Karpas-422 (cell line): ENCODE measurements around the gene FOXO6. TPM values are rescaled to one million over a fixed set of nuclear protein-coding genes. Genes with fewer than 3 reads are reported as not detected.

Experiments
- DNase-seq: peaks from one replicate; pipeline ENCODE4 v3.0.0-alpha.2; 2015
- H2AFZ ChIP-seq: fragments of 200-600 bp; sonication (generic); 2 replicates; pipeline ENCODE4 v1.6.1; 2014; ENCODE audit warnings: antibody characterized with exemption, low read length, mixed read lengths
- H3K27ac ChIP-seq: fragments of 200-600 bp; sonication (generic); 2 replicates; pipeline ENCODE4 v1.5.1; 2014; ENCODE audit warnings: mild to moderate bottlenecking, low read length, moderate library complexity
- H3K27me3 ChIP-seq: fragments of 200-600 bp; sonication (generic); 2 replicates; pipeline ENCODE4 v1.6.1; 2014; ENCODE audit warnings: low read length, mixed read lengths
- H3K36me3 ChIP-seq: fragments of 200-600 bp; sonication (generic); 2 replicates; pipeline ENCODE4 v1.6.1; 2014; ENCODE audit warnings: low read length, mixed read lengths; ENCODE audit not compliant: insufficient read depth
- H3K4me1 ChIP-seq: fragments of 200-600 bp; sonication (generic); 2 replicates; pipeline ENCODE4 v1.6.1; 2014; ENCODE audit warnings: mild to moderate bottlenecking, low read length, mixed read lengths
- H3K4me2 ChIP-seq: fragments of 200-600 bp; sonication (generic); 2 replicates; pipeline ENCODE4 v1.6.1; 2014; ENCODE audit warnings: low read length, low read depth, mild to moderate bottlenecking; ENCODE audit not compliant: poor library complexity, severe bottlenecking
- H3K4me3 ChIP-seq: fragments of 200-600 bp; sonication (generic); 2 replicates; pipeline ENCODE4 v1.5.1; 2014; ENCODE audit warnings: mild to moderate bottlenecking, antibody characterized with exemption, low read length, mixed read lengths
- H3K79me2 ChIP-seq: fragments of 200-600 bp; sonication (generic); 2 replicates; pipeline ENCODE4 v1.6.1; 2014; ENCODE audit warnings: mild to moderate bottlenecking, low read length, mixed read lengths
- H3K9ac ChIP-seq: fragments of 200-600 bp; sonication (generic); 2 replicates; pipeline ENCODE4 v1.6.0; 2014; ENCODE audit warnings: low read length
- H3K9me2 ChIP-seq: fragments of 200-600 bp; sonication (generic), shearing (Covaris generic); replicated peaks from 2 replicates; pipeline ENCODE4 v1.6.0; 2014; ENCODE audit warnings: mild to moderate bottlenecking, low read length, moderate library complexity; ENCODE audit not compliant: insufficient read depth
- H3K9me3 ChIP-seq: fragments of 300-700, 200-600 bp; sonication (generic); 2 replicates; pipeline ENCODE4 v1.6.1; 2014; ENCODE audit warnings: low read length, mixed read lengths
- H4K20me1 ChIP-seq: fragments of 200-600 bp; sonication (generic); 2 replicates; pipeline ENCODE4 v1.6.1; 2014; ENCODE audit warnings: mild to moderate bottlenecking, antibody characterized with exemption, low read length, low read depth; ENCODE audit not compliant: insufficient read depth
- total RNA-seq: library from RNA; depleted of rRNA; stranded (reverse); fragments of >200 nt; shearing (Covaris generic); gene quantifications from 2 replicates; pipeline ENCODE4 v1.2.3, GENCODE V29; 2014; ENCODE audit warnings: low replicate concordance

Gene FOXO6
- total RNA-seq, 1 experiment from 2014 or later = not detected

DNA sequence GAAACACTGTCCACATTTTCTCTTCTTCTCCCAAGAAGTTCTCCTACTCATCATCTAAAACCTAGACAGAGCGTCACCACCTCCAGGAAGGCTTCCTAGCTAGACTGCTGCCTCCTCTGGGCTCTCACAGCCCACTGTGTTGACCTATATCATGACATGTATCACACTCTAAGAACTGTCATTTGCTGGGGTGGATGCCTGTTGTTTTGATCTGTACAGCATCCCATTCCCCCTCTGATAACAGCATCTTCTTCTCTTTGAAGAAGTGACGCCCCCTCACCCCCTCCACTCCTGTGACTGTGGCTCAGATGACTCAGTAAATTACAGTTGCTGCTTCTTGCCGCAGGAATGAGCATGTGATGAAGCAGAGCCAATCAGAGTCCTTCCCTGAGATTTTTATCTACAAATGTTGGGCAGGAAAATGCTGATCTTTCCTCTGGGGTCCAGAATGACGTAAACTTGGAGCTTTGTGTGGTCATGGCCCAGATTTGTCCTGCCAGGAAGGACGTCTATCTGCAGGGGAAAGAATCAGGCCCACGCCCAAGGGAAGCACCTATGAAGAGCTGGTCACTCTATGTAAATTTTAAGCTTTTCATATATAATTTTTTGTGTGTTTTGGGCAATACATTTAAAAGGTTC lies 28.0 kb upstream of the FOXO6 start:
- Histone ChIP-seq H3K27ac (no peak overlapping the region), H3K4me2 (no peak overlapping the region), H3K36me3 (no peaks in the 10 kb centered on the region), H2AFZ (no peak overlapping the region), H4K20me1 (no peaks in the 10 kb centered on the region), H3K9ac (no peak overlapping the region), H3K9me2 (no peaks in the 10 kb centered on the region), H3K9me3 (no peaks in the 10 kb centered on the region), H3K4me1 (no peaks in the 10 kb centered on the region), H3K79me2 (no peaks in the 10 kb centered on the region), H3K27me3 (no peaks in the 10 kb centered on the region), H3K4me3 (no peak overlapping the region)
- no peak for DNase-seq

DNA sequence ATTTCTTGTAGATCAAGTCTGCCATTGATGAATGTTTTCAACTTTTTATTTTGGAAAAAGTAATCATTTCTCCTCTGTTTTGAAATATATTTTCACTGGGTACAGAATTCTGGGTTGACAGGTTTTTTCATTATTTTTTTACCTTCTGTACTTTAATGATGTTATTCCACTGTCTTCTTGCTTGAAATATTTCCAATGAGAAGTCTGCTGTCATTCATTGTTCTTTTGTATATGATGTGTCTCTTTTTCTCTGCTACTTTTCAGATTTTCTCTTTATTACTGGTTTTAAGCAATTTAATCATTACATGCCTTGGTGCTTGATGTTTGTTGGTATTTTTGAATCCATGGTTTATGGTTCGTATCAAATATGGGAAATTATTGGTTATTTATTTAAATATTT lies 22.4 kb upstream of the FOXO6 start:
- H3K27ac ChIP-seq = no peak overlapping the region
- DNase-seq = no peak
- H2AFZ ChIP-seq = no peak overlapping the region
- H3K27me3 ChIP-seq = peaks cover 4% of the 10 kb centered on the region; the same call in 1 of the 2 replicates
- H3K9me2 ChIP-seq = no peaks in the 10 kb centered on the region
- no peak overlapping the region for H3K9ac ChIP-seq
- H3K79me2 ChIP-seq = no peaks in the 10 kb centered on the region
- no peak overlapping the region for H3K4me2 ChIP-seq
- H3K9me3 ChIP-seq = no peaks in the 10 kb centered on the region
- H3K36me3 ChIP-seq = no peaks in the 10 kb centered on the region
- no peaks in the 10 kb centered on the region for H4K20me1 ChIP-seq
- H3K4me3 ChIP-seq = no peak overlapping the region
- H3K4me1 ChIP-seq = no peaks in the 10 kb centered on the region

DNA sequence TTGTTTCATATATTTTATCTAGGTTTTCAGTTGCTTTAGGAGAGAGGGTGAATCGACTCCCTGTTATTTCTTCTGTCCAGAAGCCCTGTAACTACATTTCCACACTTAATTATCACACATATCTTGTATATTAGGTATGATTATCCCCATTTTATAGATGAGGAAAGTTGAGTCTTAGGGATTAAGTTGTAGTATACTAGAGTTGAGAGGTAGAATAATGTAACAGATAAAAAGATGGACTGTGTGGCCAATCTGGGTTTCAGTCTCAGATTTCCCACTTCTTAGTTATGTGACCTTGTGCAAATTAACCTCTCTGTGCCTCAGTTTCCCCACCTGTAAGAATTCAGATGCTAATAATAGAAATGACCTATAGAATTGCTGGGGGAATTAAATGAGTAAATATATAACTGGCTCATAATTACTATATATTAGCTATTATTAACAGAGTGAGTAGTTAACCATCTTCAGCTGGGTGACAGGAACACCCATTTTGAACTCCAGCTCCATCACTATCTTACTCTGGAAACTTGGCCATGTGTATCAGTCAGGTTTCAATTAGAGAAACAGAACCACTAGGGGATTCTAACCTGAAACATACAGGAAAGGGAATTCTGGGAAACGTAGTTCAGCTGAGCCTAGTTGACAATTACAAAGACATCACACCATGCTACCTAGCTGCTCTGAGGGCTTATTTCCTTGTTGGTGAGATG lies 20.4 kb upstream of the FOXO6 start:
- Histone ChIP-seq H3K79me2 (no peaks in the 10 kb centered on the region), H3K36me3 (no peaks in the 10 kb centered on the region), H4K20me1 (no peaks in the 10 kb centered on the region), H3K4me1 (no peaks in the 10 kb centered on the region), H3K4me2 (no peak overlapping the region), H3K9ac (no peak overlapping the region), H3K9me3 (no peaks in the 10 kb centered on the region), H2AFZ (no peak overlapping the region), H3K4me3 (no peak overlapping the region), H3K27me3 (peaks cover 4% of the 10 kb centered on the region; the same call in 1 of the 2 replicates), H3K9me2 (no peaks in the 10 kb centered on the region), H3K27ac (no peak overlapping the region)
- DNase-seq = no peak

DNA sequence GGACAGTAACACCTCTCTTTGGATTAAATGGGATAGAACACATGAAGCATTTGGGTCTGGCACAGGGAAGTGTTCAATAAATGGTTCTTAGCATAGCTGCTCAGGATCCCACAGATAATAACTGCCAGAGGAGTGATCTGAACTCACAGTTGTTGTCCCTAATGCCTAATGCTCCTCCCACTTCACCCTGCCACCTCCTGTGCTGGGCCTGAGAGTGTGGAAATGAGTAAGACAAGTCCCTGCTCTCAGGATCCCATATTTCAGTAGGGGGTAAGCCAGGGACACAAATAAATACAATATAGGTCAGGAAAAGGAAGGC lies 19.9 kb upstream of the FOXO6 start:
- Histone ChIP-seq H4K20me1 (no peaks in the 10 kb centered on the region), H3K79me2 (no peaks in the 10 kb centered on the region), H2AFZ (no peak overlapping the region), H3K27ac (no peak overlapping the region), H3K36me3 (no peaks in the 10 kb centered on the region), H3K27me3 (peaks cover 4% of the 10 kb centered on the region; the same call in 1 of the 2 replicates), H3K4me3 (no peak overlapping the region), H3K4me1 (no peaks in the 10 kb centered on the region), H3K4me2 (no peak overlapping the region), H3K9me3 (no peaks in the 10 kb centered on the region), H3K9me2 (no peaks in the 10 kb centered on the region), H3K9ac (no peak overlapping the region)
- no peak for DNase-seq

GRCh38 chr1:41341772-41342562 lies 19.3 kb upstream of the FOXO6 start:
- Histone ChIP-seq H3K27ac (no peak overlapping the region), H3K4me1 (no peaks in the 10 kb centered on the region), H3K9me3 (no peaks in the 10 kb centered on the region), H3K79me2 (no peaks in the 10 kb centered on the region), H4K20me1 (no peaks in the 10 kb centered on the region), H3K4me2 (no peak overlapping the region), H3K4me3 (no peak overlapping the region), H3K9me2 (no peaks in the 10 kb centered on the region), H3K27me3 (peaks cover 4% of the 10 kb centered on the region; the same call in 1 of the 2 replicates), H2AFZ (no peak overlapping the region), H3K36me3 (no peaks in the 10 kb centered on the region), H3K9ac (no peak overlapping the region)
- DNase-seq = no peak

DNA sequence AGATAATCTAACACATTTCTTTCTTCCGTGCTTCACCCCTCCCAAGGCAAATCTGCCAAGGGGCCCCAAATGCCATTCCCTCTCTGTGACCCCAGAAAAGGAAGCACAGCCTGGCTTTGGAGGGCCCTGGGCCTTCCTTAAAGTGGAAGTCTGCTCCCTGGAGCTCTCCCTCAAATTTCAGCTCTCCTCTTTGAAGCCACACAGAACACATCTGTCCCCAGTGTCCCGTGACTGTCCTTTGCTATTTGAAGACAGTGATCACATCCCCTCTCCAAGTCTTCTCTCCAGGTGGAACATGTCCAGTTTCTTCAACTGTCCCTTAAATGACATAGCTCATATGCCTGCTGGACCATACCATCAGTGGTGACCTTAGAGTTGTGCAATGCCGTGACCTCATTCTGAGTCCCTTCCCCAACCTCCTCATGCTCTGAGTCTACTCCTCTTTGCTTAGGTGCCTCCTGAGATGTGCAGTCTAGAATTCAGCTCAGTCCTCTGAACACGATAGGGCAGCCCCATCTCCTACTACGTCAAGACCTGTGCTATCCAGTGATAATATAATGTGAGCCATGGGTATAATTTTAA lies 18.4 kb upstream of the FOXO6 start:
- DNase-seq = no peak
- H3K4me1 ChIP-seq = no peaks in the 10 kb centered on the region
- H3K4me2 ChIP-seq = no peak overlapping the region
- H3K4me3 ChIP-seq = no peak overlapping the region
- no peaks in the 10 kb centered on the region for H3K9me2 ChIP-seq
- H3K9ac ChIP-seq = no peak overlapping the region
- H3K36me3 ChIP-seq = no peaks in the 10 kb centered on the region
- H3K79me2 ChIP-seq = no peaks in the 10 kb centered on the region
- no peaks in the 10 kb centered on the region for H3K9me3 ChIP-seq
- no peaks in the 10 kb centered on the region for H4K20me1 ChIP-seq
- no peak overlapping the region for H2AFZ ChIP-seq
- H3K27ac ChIP-seq = no peak overlapping the region
- peaks cover 4% of the 10 kb centered on the region; the same call in 1 of the 2 replicates for H3K27me3 ChIP-seq

GRCh38 chr1:41343790-41344699 lies 17.2 kb upstream of the FOXO6 start:
- Histone ChIP-seq H3K4me2 (no peak overlapping the region), H3K79me2 (no peaks in the 10 kb centered on the region), H3K36me3 (no peaks in the 10 kb centered on the region), H4K20me1 (no peaks in the 10 kb centered on the region), H3K9me2 (no peaks in the 10 kb centered on the region), H2AFZ (no peak overlapping the region), H3K4me3 (no peak overlapping the region), H3K4me1 (no peaks in the 10 kb centered on the region), H3K27me3 (no peaks in the 10 kb centered on the region), H3K27ac (no peak overlapping the region), H3K9me3 (no peaks in the 10 kb centered on the region), H3K9ac (no peak overlapping the region)
- DNase-seq = no peak
